Memory B cell (primary cell): ENCODE data around the gene UGP2.
A peak's percentile ranks its signal among the peaks of the same experiment; 100 is the strongest.
"Not testable (repeated sequence)": the region's sequence is repeated elsewhere in the genome, so short reads cannot be mapped to it uniquely, and the experiment has no call there.

Experiments
- ATAC-seq: fragments of 150-1000 bp; cut with Tn5 transposase; 2 replicates; pipeline ENCODE4 v1.10.0; 2021; ENCODE audit warnings: low read depth, mild to moderate bottlenecking, moderate library complexity
- DNase-seq, 2 donors: peaks; one replicate each; pipeline ENCODE4 v3.0.0; 2022; ENCODE audit warnings: low spot score in 2 of 2
- H3K27ac Mint-ChIP-seq: one replicate; pipeline ENCODE4 v1.8.0; 2022; ENCODE audit warnings: mild to moderate bottlenecking, moderate library complexity, mixed read lengths
- H3K27me3 Mint-ChIP-seq: one replicate; pipeline ENCODE4 v1.8.0; 2022; ENCODE audit warnings: mixed read lengths
- H3K36me3 Mint-ChIP-seq: one replicate; pipeline ENCODE4 v1.8.0; 2022; ENCODE audit warnings: mild to moderate bottlenecking, mixed read lengths
- H3K4me1 Mint-ChIP-seq: one replicate; pipeline ENCODE4 v1.8.0; 2022; ENCODE audit warnings: mixed read lengths
- H3K4me3 Mint-ChIP-seq: one replicate; pipeline ENCODE4 v1.8.0; 2022; ENCODE audit warnings: mild to moderate bottlenecking, moderate library complexity, mixed read lengths
- H3K9me3 Mint-ChIP-seq: one replicate; pipeline ENCODE4 v1.8.0; 2022; ENCODE audit warnings: mixed read lengths

The UGP2 gene

GRCh38 chr2:63844616-63845015, 2.9 kb downstream of the UGP2 start:
- Mint-ChIP-seq H3K4me1 (peaks cover 41% of the 10 kb centered on the region), H3K4me3 (no peak overlapping the region), H3K9me3 (no peaks in the 10 kb centered on the region), H3K27me3 (no peaks in the 10 kb centered on the region), H3K36me3 (peaks cover 7% of the 10 kb centered on the region), H3K27ac (no peak overlapping the region)
- no peak for ATAC-seq
- no peak for DNase-seq

DNA sequence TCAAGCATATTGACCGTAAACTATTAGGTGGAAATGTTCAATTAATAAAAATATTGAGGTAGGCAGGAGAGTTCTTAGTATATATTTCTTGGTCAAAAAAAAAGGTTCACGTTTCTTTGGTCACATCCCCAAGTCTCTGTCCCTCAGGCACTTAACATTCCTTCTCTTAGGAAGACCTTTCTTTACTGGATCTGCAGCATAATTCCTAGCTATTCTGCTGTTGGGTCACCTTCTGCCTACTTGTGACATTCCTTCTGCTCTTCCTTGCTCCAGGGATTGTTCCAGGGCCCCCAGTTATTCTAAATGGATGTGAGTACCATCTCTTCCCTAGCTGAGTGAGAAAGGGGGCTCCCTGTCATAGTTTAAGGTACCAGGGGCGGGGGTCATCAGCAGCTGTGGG, 4.2 kb downstream of the UGP2 start:
- peak overlapping the region; percentile 32 for H3K27ac Mint-ChIP-seq
- H3K27me3 Mint-ChIP-seq = no peaks in the 10 kb centered on the region
- peaks cover 5% of the 10 kb centered on the region for H3K36me3 Mint-ChIP-seq
- H3K4me3 Mint-ChIP-seq = no peak overlapping the region
- ATAC-seq (no peak), DNase-seq (no peak)
- peaks cover 35% of the 10 kb centered on the region for H3K4me1 Mint-ChIP-seq
- H3K9me3 Mint-ChIP-seq = no peaks in the 10 kb centered on the region

GRCh38 chr2:63846487-63846886, 4.8 kb downstream of the UGP2 start:
- ATAC-seq = no peak
- DNase-seq = no peak
- H3K9me3 Mint-ChIP-seq = no peaks in the 10 kb centered on the region
- no peak overlapping the region for H3K4me3 Mint-ChIP-seq
- peaks cover 39% of the 10 kb centered on the region for H3K4me1 Mint-ChIP-seq
- no peaks in the 10 kb centered on the region for H3K27me3 Mint-ChIP-seq
- H3K27ac Mint-ChIP-seq = no peak overlapping the region
- H3K36me3 Mint-ChIP-seq = peaks cover 4% of the 10 kb centered on the region

DNA sequence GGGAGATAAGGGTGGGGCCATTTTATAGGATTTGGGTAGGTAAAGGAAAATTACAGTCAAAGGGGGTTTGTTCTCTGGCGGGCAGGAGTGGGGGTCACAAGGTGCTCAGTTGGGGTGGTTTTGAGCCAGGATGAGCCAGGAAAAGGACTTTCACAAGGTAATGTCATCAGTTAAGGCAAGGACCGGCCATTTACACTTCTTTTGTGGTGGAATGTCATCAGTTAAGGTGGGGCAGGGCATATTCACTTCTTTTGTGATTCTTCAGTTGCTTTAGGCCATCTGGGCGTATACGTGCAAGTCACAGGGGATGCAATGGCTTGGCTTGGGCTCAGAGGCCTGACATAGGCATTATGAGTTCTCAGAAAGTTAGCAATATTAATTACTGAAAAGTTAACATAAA, 5.9 kb downstream of the UGP2 start:
- not testable (repeated sequence) for DNase-seq, H3K27ac Mint-ChIP-seq, ATAC-seq, H3K4me3 Mint-ChIP-seq, H3K9me3 Mint-ChIP-seq, H3K36me3 Mint-ChIP-seq, H3K27me3 Mint-ChIP-seq
- peaks cover 41% of the 10 kb centered on the region for H3K4me1 Mint-ChIP-seq

DNA sequence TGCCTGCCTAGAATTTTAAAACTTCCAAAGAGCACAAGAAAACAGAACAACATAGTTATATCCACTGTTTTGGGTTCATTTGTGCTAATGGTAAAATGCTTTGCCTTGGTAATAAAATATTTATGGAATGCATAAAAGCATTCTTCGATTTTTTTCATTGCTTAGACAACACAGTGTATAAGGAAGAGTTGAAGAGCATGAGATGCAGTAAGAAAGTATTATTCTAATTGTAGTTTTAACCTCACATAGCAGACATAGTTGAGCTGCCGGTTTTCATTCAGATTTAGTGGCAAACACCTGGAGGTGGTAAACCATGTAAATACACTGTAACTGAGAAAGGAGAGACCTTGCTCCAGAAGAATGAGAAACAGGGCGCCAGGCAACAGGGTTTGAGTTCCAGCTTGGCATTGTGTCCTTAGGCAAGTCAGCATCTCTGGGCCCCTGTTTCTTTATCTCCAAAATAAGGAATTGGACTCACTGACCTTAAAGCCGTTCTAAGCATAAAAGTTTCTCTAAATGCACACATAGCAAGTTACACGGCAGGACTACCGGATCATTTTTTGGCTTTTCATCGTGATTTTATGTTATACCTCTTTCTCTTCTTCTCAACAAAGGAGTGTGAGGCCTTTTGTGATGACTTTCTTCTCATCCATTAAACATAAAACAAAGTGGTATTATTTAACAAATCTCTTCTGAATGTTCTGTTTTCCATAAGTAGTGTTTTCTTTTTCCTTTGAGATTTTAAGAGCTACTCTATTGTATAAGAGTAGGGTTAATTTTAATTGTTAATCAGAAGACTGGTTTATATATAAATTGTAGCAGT, 7.9 kb downstream of the UGP2 start:
- no peak overlapping the region for H3K27ac Mint-ChIP-seq
- H3K9me3 Mint-ChIP-seq = no peaks in the 10 kb centered on the region
- peaks cover 4% of the 10 kb centered on the region for H3K36me3 Mint-ChIP-seq
- DNase-seq = no peak
- H3K4me1 Mint-ChIP-seq = peaks cover 43% of the 10 kb centered on the region
- no peaks in the 10 kb centered on the region for H3K27me3 Mint-ChIP-seq
- no peak for ATAC-seq
- no peak overlapping the region for H3K4me3 Mint-ChIP-seq

- H3K27ac Mint-ChIP-seq = no peak overlapping the region
- no peaks in the 10 kb centered on the region for H3K9me3 Mint-ChIP-seq
- no peaks in the 10 kb centered on the region for H3K27me3 Mint-ChIP-seq
- H3K4me3 Mint-ChIP-seq = no peak overlapping the region
- DNase-seq = no peak
- peaks cover 41% of the 10 kb centered on the region for H3K4me1 Mint-ChIP-seq
- ATAC-seq = no peak
- H3K36me3 Mint-ChIP-seq = peaks cover 4% of the 10 kb centered on the region
These were observed 8.5 kb downstream of the UGP2 start for GRCh38 chr2:63850204-63850571.

GRCh38 chr2:63850649-63851048, 9.0 kb downstream of the UGP2 start:
- H3K27me3 Mint-ChIP-seq = no peaks in the 10 kb centered on the region
- DNase-seq (no peak), ATAC-seq (no peak)
- no peak overlapping the region for H3K4me3 Mint-ChIP-seq
- no peaks in the 10 kb centered on the region for H3K9me3 Mint-ChIP-seq
- peaks cover 4% of the 10 kb centered on the region for H3K36me3 Mint-ChIP-seq
- peaks cover 39% of the 10 kb centered on the region for H3K4me1 Mint-ChIP-seq
- no peak overlapping the region for H3K27ac Mint-ChIP-seq

GRCh38 chr2:63851691-63852311, 10.1 kb downstream of the UGP2 start:
- Mint-ChIP-seq H3K27ac (peak overlapping the region; percentile 70), H3K9me3 (no peaks in the 10 kb centered on the region), H3K27me3 (no peaks in the 10 kb centered on the region), H3K4me3 (no peak overlapping the region), H3K4me1 (peaks cover 32% of the 10 kb centered on the region), H3K36me3 (peaks cover 6% of the 10 kb centered on the region)
- DNase-seq (no peak), ATAC-seq (no peak)

DNA sequence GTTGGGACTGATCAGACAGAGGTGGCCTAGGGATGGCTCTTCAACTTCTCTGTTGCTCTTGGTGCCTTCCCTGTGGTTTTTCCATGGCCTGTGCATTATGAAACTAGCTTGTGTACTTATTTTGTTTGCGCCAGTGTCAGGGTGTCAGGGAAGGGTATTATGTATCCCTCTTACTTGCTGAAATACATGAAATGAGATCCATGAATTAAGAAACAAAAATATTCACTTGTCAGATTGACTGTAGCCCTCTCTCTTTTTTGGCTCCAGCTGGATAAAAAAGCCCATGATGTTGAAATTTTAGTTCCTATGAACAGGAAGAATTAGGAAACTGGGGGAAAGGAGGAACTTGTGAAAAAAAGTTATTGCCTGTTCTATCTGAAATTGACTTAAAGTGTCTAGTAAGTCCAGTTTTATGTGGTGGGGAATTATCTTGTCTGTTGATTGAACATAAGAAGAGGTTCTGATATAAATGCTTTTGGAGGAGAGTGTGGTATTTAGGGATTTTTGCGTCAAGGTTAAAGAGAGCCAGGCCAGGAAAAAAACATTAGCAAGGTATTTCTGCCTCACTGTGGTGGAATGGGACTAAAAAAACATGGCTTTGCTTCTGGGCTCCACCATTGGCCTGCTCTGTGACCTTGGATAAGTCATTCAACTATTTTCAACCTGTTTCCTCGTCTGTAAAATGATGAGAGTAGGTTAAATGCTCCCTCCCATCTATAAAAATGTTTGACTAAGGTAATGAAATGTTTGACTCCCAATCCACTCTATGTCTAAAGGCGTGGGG, 12.0 kb downstream of the UGP2 start:
- DNase-seq (no peak), ATAC-seq (no peak)
- H3K9me3 Mint-ChIP-seq = no peaks in the 10 kb centered on the region
- peaks cover 26% of the 10 kb centered on the region for H3K4me1 Mint-ChIP-seq
- no peak overlapping the region for H3K4me3 Mint-ChIP-seq
- H3K27me3 Mint-ChIP-seq = no peaks in the 10 kb centered on the region
- H3K27ac Mint-ChIP-seq = peak overlapping the region; percentile 75
- peaks cover 6% of the 10 kb centered on the region for H3K36me3 Mint-ChIP-seq

GRCh38 chr2:63855418-63856302, 14.0 kb downstream of the UGP2 start:
- ATAC-seq = no peak
- H3K27ac Mint-ChIP-seq = no peak overlapping the region
- DNase-seq = no peak
- no peaks in the 10 kb centered on the region for H3K27me3 Mint-ChIP-seq
- peaks cover 13% of the 10 kb centered on the region for H3K36me3 Mint-ChIP-seq
- H3K4me1 Mint-ChIP-seq = peaks cover 22% of the 10 kb centered on the region
- H3K4me3 Mint-ChIP-seq = no peak overlapping the region
- H3K9me3 Mint-ChIP-seq = no peaks in the 10 kb centered on the region

DNA sequence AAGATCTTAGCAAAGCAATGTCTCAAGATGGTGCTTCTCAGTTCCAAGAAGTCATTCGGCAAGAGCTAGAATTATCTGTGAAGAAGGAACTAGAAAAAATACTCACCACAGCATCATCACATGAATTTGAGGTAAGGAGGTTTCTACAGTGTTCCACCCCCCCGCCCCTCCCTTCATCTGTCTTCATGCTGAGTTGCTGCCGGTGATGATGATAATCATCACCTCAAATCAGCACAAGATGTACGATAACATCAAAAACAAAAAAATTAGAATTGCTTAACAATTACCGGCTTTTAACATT, 14.6 kb downstream of the UGP2 start:
- Mint-ChIP-seq H3K4me1 (peaks cover 21% of the 10 kb centered on the region), H3K9me3 (no peaks in the 10 kb centered on the region), H3K27ac (no peak overlapping the region), H3K36me3 (peaks cover 15% of the 10 kb centered on the region), H3K4me3 (no peak overlapping the region), H3K27me3 (no peaks in the 10 kb centered on the region)
- no peak for ATAC-seq
- DNase-seq = no peak

- Mint-ChIP-seq H3K4me3 (no peak overlapping the region), H3K4me1 (peaks cover 8% of the 10 kb centered on the region), H3K9me3 (no peaks in the 10 kb centered on the region), H3K27me3 (no peaks in the 10 kb centered on the region), H3K36me3 (peaks cover 19% of the 10 kb centered on the region), H3K27ac (no peak overlapping the region)
- ATAC-seq = no peak
- DNase-seq = no peak
These were observed 16.6 kb downstream of the UGP2 start for GRCh38 chr2:63858291-63858690.

- H3K27ac Mint-ChIP-seq = peak overlapping the region; percentile 72
- peaks cover 6% of the 10 kb centered on the region for H3K4me1 Mint-ChIP-seq
- H3K27me3 Mint-ChIP-seq = no peaks in the 10 kb centered on the region
- H3K36me3 Mint-ChIP-seq = peaks cover 23% of the 10 kb centered on the region
- no peak overlapping the region for H3K4me3 Mint-ChIP-seq
- ATAC-seq = peak; percentile 79
- peak; percentile 36 to 47 for DNase-seq
- no peaks in the 10 kb centered on the region for H3K9me3 Mint-ChIP-seq
These were observed 19.6 kb downstream of the UGP2 start for GRCh38 chr2:63861220-63861822.
